ENCODE measurements around the gene NAA38. TPM values are rescaled to one million over a fixed set of nuclear protein-coding genes. Genes with fewer than 3 reads are reported as not detected.

NAA38 gene
- total RNA-seq, 4 donors from 2014 or later: 68.0 to 184 (median 96.7) TPM

- TF ChIP-seq, protein P1, sequence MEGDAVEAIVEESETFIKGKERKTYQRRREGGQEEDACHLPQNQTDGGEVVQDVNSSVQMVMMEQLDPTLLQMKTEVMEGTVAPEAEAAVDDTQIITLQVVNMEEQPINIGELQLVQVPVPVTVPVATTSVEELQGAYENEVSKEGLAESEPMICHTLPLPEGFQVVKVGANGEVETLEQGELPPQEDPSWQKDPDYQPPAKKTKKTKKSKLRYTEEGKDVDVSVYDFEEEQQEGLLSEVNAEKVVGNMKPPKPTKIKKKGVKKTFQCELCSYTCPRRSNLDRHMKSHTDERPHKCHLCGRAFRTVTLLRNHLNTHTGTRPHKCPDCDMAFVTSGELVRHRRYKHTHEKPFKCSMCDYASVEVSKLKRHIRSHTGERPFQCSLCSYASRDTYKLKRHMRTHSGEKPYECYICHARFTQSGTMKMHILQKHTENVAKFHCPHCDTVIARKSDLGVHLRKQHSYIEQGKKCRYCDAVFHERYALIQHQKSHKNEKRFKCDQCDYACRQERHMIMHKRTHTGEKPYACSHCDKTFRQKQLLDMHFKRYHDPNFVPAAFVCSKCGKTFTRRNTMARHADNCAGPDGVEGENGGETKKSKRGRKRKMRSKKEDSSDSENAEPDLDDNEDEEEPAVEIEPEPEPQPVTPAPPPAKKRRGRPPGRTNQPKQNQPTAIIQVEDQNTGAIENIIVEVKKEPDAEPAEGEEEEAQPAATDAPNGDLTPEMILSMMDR (IDR thresholded peaks at IDR 0.05; ENCODE audit: low read depth): no peak
Measured at GRCh38 chr17:7854851-7855659, 2.3 kb downstream of the NAA38 start, which contains the start of gene TMEM88. Gene TMEM88, plus strand, starts transcription at chr17:7855066. Its CDS starts 9 bp downstream, at chr17:7855075.

DNA sequence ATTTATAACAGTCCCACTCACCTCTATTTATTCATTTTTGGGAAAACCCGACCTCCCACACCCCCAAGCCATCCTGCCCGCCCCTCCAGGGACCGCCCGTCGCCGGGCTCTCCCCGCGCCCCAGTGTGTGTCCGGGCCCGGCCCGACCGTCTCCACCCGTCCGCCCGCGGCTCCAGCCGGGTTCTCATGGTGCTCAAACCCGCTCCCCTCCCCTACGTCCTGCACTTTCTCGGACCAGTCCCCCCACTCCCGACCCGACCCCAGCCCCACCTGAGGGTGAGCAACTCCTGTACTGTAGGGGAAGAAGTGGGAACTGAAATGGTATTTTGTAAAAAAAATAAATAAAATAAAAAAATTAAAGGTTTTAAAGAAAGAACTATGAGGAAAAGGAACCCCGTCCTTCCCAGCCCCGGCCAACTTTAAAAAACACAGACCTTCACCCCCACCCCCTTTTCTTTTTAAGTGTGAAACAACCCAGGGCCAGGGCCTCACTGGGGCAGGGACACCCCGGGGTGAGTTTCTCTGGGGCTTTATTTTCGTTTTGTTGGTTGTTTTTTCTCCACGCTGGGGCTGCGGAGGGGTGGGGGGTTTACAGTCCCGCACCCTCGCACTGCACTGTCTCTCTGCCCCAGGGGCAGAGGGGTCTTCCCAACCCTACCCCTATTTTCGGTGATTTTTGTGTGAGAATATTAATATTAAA is 3.1 kb downstream of the NAA38 start:
- TF ChIP-seq, protein P1 (IDR thresholded peaks at IDR 0.05; ENCODE audit: low read depth): no peak

GRCh38 chr17:7853691-7854038 is 3.7 kb downstream of the NAA38 start:
- TF ChIP-seq, protein P1 (IDR thresholded peaks at IDR 0.05; ENCODE audit: low read depth): no peak

DNA sequence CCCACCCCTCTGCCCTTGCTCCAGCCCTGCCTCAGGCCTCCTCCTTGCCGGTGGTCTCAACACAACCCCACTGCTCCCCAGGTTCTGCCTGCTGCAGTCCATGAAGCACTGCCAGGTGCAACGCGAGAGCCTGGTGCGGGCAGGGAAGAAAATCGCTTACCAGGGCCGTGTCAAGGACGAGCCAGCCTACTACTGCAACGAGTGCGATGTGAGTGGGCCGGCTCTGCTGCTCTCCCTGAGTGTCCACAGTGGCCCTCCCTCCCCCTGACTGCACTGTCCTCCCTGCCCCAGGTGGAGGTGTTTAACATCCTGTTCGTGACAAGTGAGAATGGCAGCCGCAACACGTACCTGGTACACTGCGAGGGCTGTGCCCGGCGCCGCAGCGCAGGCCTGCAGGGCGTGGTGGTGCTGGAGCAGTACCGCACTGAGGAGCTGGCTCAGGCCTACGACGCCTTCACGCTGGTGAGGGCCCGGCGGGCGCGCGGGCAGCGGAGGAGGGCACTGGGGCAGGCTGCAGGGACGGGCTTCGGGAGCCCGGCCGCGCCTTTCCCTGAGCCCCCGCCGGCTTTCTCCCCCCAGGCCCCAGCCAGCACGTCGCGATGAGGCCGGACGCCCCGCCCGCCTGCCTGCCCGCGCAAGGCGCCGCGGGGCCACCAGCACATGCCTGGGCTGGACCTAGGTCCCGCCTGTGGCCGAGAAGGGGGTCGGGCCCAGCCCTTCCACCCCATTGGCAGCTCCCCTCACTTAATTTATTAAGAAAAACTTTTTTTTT is 4.3 kb downstream of the NAA38 start:
- TF ChIP-seq, protein P1 (IDR thresholded peaks at IDR 0.05; ENCODE audit: low read depth): no peak

- TF ChIP-seq, protein P1 (IDR thresholded peaks at IDR 0.05; ENCODE audit: low read depth): no peak
Measured at GRCh38 chr17:7852262-7852670, 5.1 kb downstream of the NAA38 start.

DNA sequence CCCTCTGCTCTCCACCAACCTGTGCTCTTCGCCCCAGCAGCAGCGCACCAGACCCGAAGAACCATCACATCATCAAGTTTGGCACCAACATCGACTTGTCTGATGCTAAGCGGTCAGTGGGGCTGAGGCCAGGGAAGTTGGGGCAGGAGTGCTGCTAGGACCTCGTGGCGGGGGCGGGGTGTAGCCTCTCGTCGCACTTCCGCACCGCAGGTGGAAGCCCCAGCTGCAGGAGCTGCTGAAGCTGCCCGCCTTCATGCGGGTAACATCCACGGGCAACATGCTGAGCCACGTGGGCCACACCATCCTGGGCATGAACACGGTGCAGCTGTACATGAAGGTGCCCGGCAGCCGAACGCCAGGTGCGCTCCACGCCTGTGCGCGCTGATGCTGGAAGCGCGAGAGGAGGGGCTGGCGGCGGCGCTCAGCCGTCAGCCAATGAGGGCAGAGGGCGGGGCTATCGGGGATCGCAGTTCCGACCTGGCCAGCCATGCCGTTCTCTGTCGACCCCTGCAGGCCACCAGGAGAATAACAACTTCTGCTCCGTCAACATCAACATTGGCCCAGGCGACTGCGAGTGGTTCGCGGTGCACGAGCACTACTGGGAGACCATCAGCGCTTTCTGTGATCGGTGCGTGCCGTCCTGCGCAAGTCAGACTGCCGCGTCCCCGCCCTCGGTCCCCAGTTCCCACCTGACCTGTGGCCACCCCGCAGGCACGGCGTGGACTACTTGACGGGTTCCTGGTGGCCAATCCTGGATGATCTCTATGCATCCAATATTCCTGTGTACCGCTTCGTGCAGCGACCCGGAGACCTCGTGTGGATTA is 5.7 kb downstream of the NAA38 start:
- TF ChIP-seq, protein P1 (IDR thresholded peaks at IDR 0.05; ENCODE audit: low read depth): no peak
